K562 (cell line): ENCODE measurements around the gene VGF. TPM values are rescaled to one million over a fixed set of nuclear protein-coding genes. Genes with fewer than 3 reads are reported as not detected.
A peak's percentile ranks its signal among the peaks of the same experiment; 100 is the strongest.

ENCODE experiments used
- ETS2 ChIP-seq: IDR thresholded peaks from 2 replicates; pipeline ENCODE4 v1.6.1; 2016; ENCODE audit warnings: borderline replicate concordance, missing genetic modification characterization, mild to moderate bottlenecking, moderate library complexity, missing compliant biosample characterization; ENCODE audit not compliant: poor library complexity, severe bottlenecking
- ETV5 ChIP-seq: sonication (generic); formaldehyde crosslinking; IDR thresholded peaks from 2 replicates; pipeline ENCODE4 v1.4.0; 2020; ENCODE audit warnings: low read depth, mild to moderate bottlenecking, missing genetic modification reagents
- FOXJ3 ChIP-seq: sonication (generic); formaldehyde crosslinking; IDR thresholded peaks from 2 replicates; pipeline ENCODE4 v1.4.0; 2020; ENCODE audit warnings: mild to moderate bottlenecking, missing genetic modification reagents
- KLF1 ChIP-seq: fragments of 450-650 bp; IDR thresholded peaks from 2 replicates; pipeline ENCODE4 v1.6.1; 2016; ENCODE audit warnings: missing genetic modification characterization, missing compliant biosample characterization
- MITF ChIP-seq: IDR thresholded peaks from 2 replicates; pipeline ENCODE4 v1.6.1; 2014; ENCODE audit warnings: antibody characterized with exemption
- PPARD ChIP-seq: fragments of 250-450 bp; sonication (Bioruptor Pico); IDR thresholded peaks from 2 replicates; pipeline ENCODE4 v1.8.0; 2022; ENCODE audit warnings: inconsistent platforms, mild to moderate bottlenecking, moderate library complexity
- RBM39 ChIP-seq: fragments of 200-400 bp; formaldehyde crosslinking; optimal IDR thresholded peaks from 2 replicates; pipeline ENCODE3; 2018; ENCODE audit warnings: low read depth, low read length
- TAF9B ChIP-seq: fragments of 450-650 bp; IDR thresholded peaks from 2 replicates; pipeline ENCODE4 v1.6.1; 2018; ENCODE audit warnings: mild to moderate bottlenecking; ENCODE audit not compliant: partially characterized antibody
- TFAM ChIP-seq: fragments of 250-450 bp; sonication (Bioruptor Pico); conservative IDR thresholded peaks from 2 replicates; pipeline ENCODE4 v1.5.0; 2021; ENCODE audit warnings: mild to moderate bottlenecking, moderate library complexity
- ZBTB40 ChIP-seq, 2 experiments: fragments of 450-650 bp in 1 of 2; sonication (generic) in 1 of 2; formaldehyde crosslinking in 1 of 2; IDR thresholded peaks; 2 replicates each; pipeline versions ENCODE4 v1.7.1 to v1.9.0; 2016 to 2022; ENCODE audit warnings: inconsistent platforms in 1 of 2, mild to moderate bottlenecking in 1 of 2, missing genetic modification reagents in 1 of 2
- ZNF277 ChIP-seq: fragments of 250-450 bp; sonication (Bioruptor Pico); IDR thresholded peaks from 2 replicates; pipeline ENCODE4 v1.8.0; 2022; ENCODE audit warnings: inconsistent platforms, mild to moderate bottlenecking, moderate library complexity, borderline replicate concordance
- ZNF347 ChIP-seq: fragments of 450-650 bp; formaldehyde crosslinking; IDR thresholded peaks from 2 replicates; pipeline ENCODE4 v1.4.0; 2020; ENCODE audit warnings: low read depth, mild to moderate bottlenecking, moderate library complexity
- ZNF639 ChIP-seq, 2 experiments: fragments of 200-800 bp in 1 of 2; sonication (Bioruptor generic) in 1 of 2; sonication (generic) in 1 of 2; formaldehyde crosslinking in 1 of 2; IDR thresholded peaks in 1 of 2; conservative IDR thresholded peaks in 1 of 2; 2 replicates each; pipeline versions ENCODE4 v1.5.0 to v1.6.1; 2016 to 2020; ENCODE audit warnings: missing compliant biosample characterization in 1 of 2, missing genetic modification characterization in 1 of 2, missing genetic modification reagents in 1 of 2
- polyA plus RNA-seq, 8 experiments: library from polyadenylated mRNA; depleted of rRNA in 4 of 8; stranded (reverse) in 5 of 8; unstranded in 3 of 8; fragments of >200 nt; fragmentation: Nextera tagmentation in 2 of 8; fragmentation: Illumina TruSeq in 1 of 8; extraction: Ambion mirVana in 2 of 8; extraction: Trizol in 1 of 8; gene quantifications; 2 replicates each; pipeline versions ENCODE4 v1.2.1 to v1.2.3, GENCODE V29; 2011 to 2014; ENCODE audit warnings: inconsistent platforms in 1 of 8, missing spikeins in 1 of 8
- total RNA-seq, 7 experiments: library from RNA; depleted of rRNA in 6 of 7; stranded (reverse); fragments of >200 nt in 6 of 7; fragmentation: Illumina TruSeq in 2 of 7; extraction: Trizol in 2 of 7; gene quantifications; 2 replicates each; pipeline versions ENCODE4 v1.2.1 to v1.2.3, GENCODE V29; 2011 to 2021; ENCODE audit warnings: low replicate concordance in 1 of 7

Gene VGF
- total and polyA plus RNA-seq, 9 of the 15 experiments (the other 6 are each of a cell fraction or from before 2014, with no cell fraction given) = 0.03 to 5.7 (median 0.34) TPM

GRCh38 chr7:101138213-101138870 is 27.0 kb downstream of the VGF start (continued):
- no peak for TF ChIP-seq TFAM (CRISPR knock-in tag)
- peak; percentile 81 for TF ChIP-seq ZBTB40 (IDR thresholded peaks at IDR 0.05)
- TF ChIP-seq ZBTB40 (CRISPR knock-in tag; IDR thresholded peaks at IDR 0.05) = no peak
- no peak for TF ChIP-seq ZNF277 (CRISPR knock-in tag)
- TF ChIP-seq PPARD = no peak
- TF ChIP-seq ZNF347 (CRISPR knock-in tag) = no peak
- no peak for TF ChIP-seq KLF1 (tag)
- TF ChIP-seq RBM39 = no peak
- TF ChIP-seq FOXJ3 (CRISPR knock-in tag) = no peak
- no peak for TF ChIP-seq ETS2 (tag)
- TF ChIP-seq MITF = peak; percentile 98
- TF ChIP-seq ETV5 (CRISPR knock-in tag) = peak; percentile 98
- no peak for TF ChIP-seq ZNF639 (CRISPR knock-in tag; conservative IDR thresholded peaks at IDR 0.05 in 1 of 2, IDR thresholded peaks at IDR 0.05 in 1 of 2)
- TF ChIP-seq TAF9B = peak; percentile 98
